ENCODE measurements around the gene EGR2.

EGR2 gene

GRCh38 chr10:62816331-62817120 lies at the start of gene EGR2:
Gene EGR2, minus strand, starts transcription at chr10:62816366. Its CDS starts 337 bp downstream, at chr10:62816029.
- peak; percentile 68 for DNase-seq

- DNase-seq: no peak
These were observed 46.3 kb upstream of the EGR2 start for GRCh38 chr10:62862447-62862846.

GRCh38 chr10:62861507-62861906 lies 45.3 kb upstream of the EGR2 start:
- DNase-seq: no peak

GRCh38 chr10:62860946-62861345 lies 44.8 kb upstream of the EGR2 start:
- no peak for DNase-seq

GRCh38 chr10:62858364-62858763 lies 42.2 kb upstream of the EGR2 start:
- DNase-seq: no peak

GRCh38 chr10:62856021-62856420 lies 39.9 kb upstream of the EGR2 start:
- DNase-seq: no peak

- DNase-seq: no peak
These were observed 37.5 kb upstream of the EGR2 start for GRCh38 chr10:62853710-62854109.

GRCh38 chr10:62852961-62853702 lies 37.0 kb upstream of the EGR2 start:
- DNase-seq: no peak

GRCh38 chr10:62851442-62851841 lies 35.3 kb upstream of the EGR2 start:
- peak; percentile 9 for DNase-seq

- DNase-seq: no peak
These were observed 34.5 kb upstream of the EGR2 start for GRCh38 chr10:62850646-62851045.

GRCh38 chr10:62847433-62847832 lies 31.3 kb upstream of the EGR2 start:
- no peak for DNase-seq

GRCh38 chr10:62844280-62845011 lies 28.3 kb upstream of the EGR2 start:
- no peak for DNase-seq

- no peak for DNase-seq
These were observed 27.4 kb upstream of the EGR2 start for GRCh38 chr10:62843600-62843999.

GRCh38 chr10:62842983-62843382 lies 26.8 kb upstream of the EGR2 start:
- no peak for DNase-seq

GRCh38 chr10:62839590-62839989 lies 23.4 kb upstream of the EGR2 start:
- no peak for DNase-seq

GRCh38 chr10:62831346-62831745 lies 15.2 kb upstream of the EGR2 start:
- DNase-seq: no peak

GRCh38 chr10:62830679-62831078 lies 14.5 kb upstream of the EGR2 start:
- no peak for DNase-seq

GRCh38 chr10:62829622-62830021 lies 13.5 kb upstream of the EGR2 start:
- DNase-seq: no peak

- no peak for DNase-seq
These were observed 10.1 kb upstream of the EGR2 start for GRCh38 chr10:62826273-62826672.

GRCh38 chr10:62820586-62820985 lies 4.4 kb upstream of the EGR2 start:
- DNase-seq: no peak

GRCh38 chr10:62819141-62819920 lies 3.2 kb upstream of the EGR2 start:
- DNase-seq: no peak

- no peak for DNase-seq
These were observed 2.4 kb upstream of the EGR2 start for GRCh38 chr10:62818426-62819011.

Measured in NCI-H526 treated with DMSO at 0.1 percent for 48 hours (cell line).